ENCODE results near the gene VIPR2.

VIPR2 gene

DNA sequence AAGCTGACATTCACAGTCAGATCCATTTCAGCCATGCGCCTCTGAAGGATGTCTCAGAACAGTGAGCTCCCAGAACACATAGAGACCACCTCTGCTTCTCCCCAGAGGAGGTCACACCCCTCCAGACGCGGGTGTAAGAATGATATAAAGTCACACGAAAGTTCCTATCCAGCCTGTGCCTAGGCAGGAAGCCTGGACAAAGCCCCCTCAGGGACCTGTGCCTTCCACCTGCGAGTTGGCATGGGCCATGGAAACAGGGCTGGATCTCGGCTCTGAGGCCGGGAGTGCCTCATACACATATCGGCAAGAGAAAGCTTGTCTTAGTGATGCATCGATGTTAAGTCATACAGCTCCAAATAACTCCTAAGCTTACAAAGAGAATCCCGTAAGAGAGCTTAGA lies 5.0 kb downstream of the VIPR2 start:
- WGBS (ENCODE audit: insufficient coverage), result 95% methylated on average over 9 of the region's 10 CpGs
- Histone ChIP-seq H3K36me3 (ENCODE audit: control insufficient read depth in 4 of 4, insufficient read depth in 4 of 4, low read length in 3 of 4) (no peaks in the 10 kb centered on the region), H3K9me3 (ENCODE audit: control extremely low read depth in 1 of 5, control insufficient read depth in 4 of 5, insufficient read depth in 2 of 5, low read depth in 1 of 5, low read length in 4 of 5) (peaks cover 0 to 6% (median 2%) of the 10 kb centered on the region in 5 experiments), H3K27me3 (replicated peaks in 2 of 5; ENCODE audit: control insufficient read depth in 4 of 5, insufficient read depth in 5 of 5, low read length in 4 of 5) (peaks cover 7 to 84% (median 23%) of the 10 kb centered on the region in 5 experiments), H3K4me3 (ENCODE audit: control insufficient read depth in 1 of 7, extremely low read depth in 1 of 7, insufficient read depth in 4 of 7, low read depth in 2 of 7, low read length in 6 of 7) (no peak overlapping the region), H3K27ac (ENCODE audit: insufficient read depth in 1 of 2, low read depth in 1 of 2, low read length in 2 of 2, poor library complexity in 1 of 2, severe bottlenecking in 2 of 2) (no peak overlapping the region), H3K4me1 (ENCODE audit: control extremely low read depth in 1 of 4, control insufficient read depth in 4 of 4, insufficient read depth in 4 of 4, low read length in 3 of 4) (peaks cover 0 to 11% (median 9%) of the 10 kb centered on the region in 4 experiments)
- ChIA-PET CTCF (no interaction called here), POLR2A (no interaction called here)
- no peak for DNase-seq

DNA sequence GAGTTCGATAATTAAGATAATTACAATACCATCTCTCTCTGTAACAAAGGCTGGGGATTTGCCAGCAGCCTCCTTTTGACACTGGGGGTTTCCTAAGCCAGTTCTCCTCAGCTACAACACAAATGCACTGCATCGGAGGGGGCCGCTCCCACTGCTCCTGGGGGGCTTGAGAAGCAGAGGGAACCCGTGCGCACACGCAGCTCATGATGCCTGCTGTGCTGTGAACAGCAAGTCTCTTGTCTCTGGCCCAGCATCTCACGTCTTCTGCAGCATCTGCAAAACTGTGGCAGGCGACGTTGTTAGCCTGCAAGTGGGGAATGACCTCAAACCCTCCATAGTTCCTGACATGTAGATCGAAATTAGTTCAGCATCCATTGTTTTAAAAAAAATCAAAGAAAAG lies 5.5 kb downstream of the VIPR2 start:
- no peak overlapping the region for H3K4me3 ChIP-seq (ENCODE audit: control insufficient read depth in 1 of 7, extremely low read depth in 1 of 7, insufficient read depth in 4 of 7, low read depth in 2 of 7, low read length in 6 of 7)
- peaks cover 7 to 80% (median 23%) of the 10 kb centered on the region in 5 experiments for H3K27me3 ChIP-seq (replicated peaks in 2 of 5; ENCODE audit: control insufficient read depth in 4 of 5, insufficient read depth in 5 of 5, low read length in 4 of 5)
- H3K27ac ChIP-seq (ENCODE audit: insufficient read depth in 1 of 2, low read depth in 1 of 2, low read length in 2 of 2, poor library complexity in 1 of 2, severe bottlenecking in 2 of 2), result no peak overlapping the region
- POLR2A ChIA-PET, result no interaction called here
- H3K36me3 ChIP-seq (ENCODE audit: control insufficient read depth in 4 of 4, insufficient read depth in 4 of 4, low read length in 3 of 4), result no peaks in the 10 kb centered on the region
- no peak for DNase-seq
- peaks cover 0 to 6% (median 2%) of the 10 kb centered on the region in 5 experiments for H3K9me3 ChIP-seq (ENCODE audit: control extremely low read depth in 1 of 5, control insufficient read depth in 4 of 5, insufficient read depth in 2 of 5, low read depth in 1 of 5, low read length in 4 of 5)
- CTCF ChIA-PET, result no interaction called here
- peaks cover 0 to 7% (median 5%) of the 10 kb centered on the region in 4 experiments for H3K4me1 ChIP-seq (ENCODE audit: control extremely low read depth in 1 of 4, control insufficient read depth in 4 of 4, insufficient read depth in 4 of 4, low read length in 3 of 4)
- WGBS (ENCODE audit: insufficient coverage), result 97% methylated on average over 9 of the region's 10 CpGs

DNA sequence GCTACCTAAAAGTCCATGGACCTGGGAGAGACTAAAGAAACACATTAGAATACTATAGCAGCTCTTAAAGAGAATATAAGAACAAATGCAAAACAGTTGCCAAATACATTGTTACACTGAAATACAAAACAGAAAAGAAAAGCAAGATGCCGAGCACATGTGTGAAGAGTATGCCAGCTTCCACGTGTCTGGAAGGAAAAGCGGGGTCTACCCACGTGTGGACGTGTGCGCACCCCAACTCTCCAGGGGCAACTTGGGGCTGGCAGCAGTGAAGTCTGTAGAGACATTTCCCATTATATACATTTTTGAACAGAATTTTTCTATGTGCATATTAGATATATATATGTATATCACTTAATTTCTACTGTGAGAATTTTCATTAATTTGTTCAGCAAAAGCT lies 6.2 kb downstream of the VIPR2 start:
- Histone ChIP-seq H3K36me3 (ENCODE audit: control insufficient read depth in 4 of 4, insufficient read depth in 4 of 4, low read length in 3 of 4) (no peaks in the 10 kb centered on the region), H3K27me3 (replicated peaks in 2 of 5; ENCODE audit: control insufficient read depth in 4 of 5, insufficient read depth in 5 of 5, low read length in 4 of 5) (peaks cover 6 to 73% (median 18%) of the 10 kb centered on the region in 5 experiments), H3K4me1 (ENCODE audit: control extremely low read depth in 1 of 4, control insufficient read depth in 4 of 4, insufficient read depth in 4 of 4, low read length in 3 of 4) (peaks cover 0 to under 1% (median 0%) of the 10 kb centered on the region in 4 experiments), H3K9me3 (ENCODE audit: control extremely low read depth in 1 of 5, control insufficient read depth in 4 of 5, insufficient read depth in 2 of 5, low read depth in 1 of 5, low read length in 4 of 5) (peaks cover 0 to 6% (median 2%) of the 10 kb centered on the region in 5 experiments), H3K4me3 (ENCODE audit: control insufficient read depth in 1 of 7, extremely low read depth in 1 of 7, insufficient read depth in 4 of 7, low read depth in 2 of 7, low read length in 6 of 7) (no peak overlapping the region), H3K27ac (ENCODE audit: insufficient read depth in 1 of 2, low read depth in 1 of 2, low read length in 2 of 2, poor library complexity in 1 of 2, severe bottlenecking in 2 of 2) (no peak overlapping the region)
- ChIA-PET POLR2A (no interaction called here), CTCF (no interaction called here)
- DNase-seq, result no peak
- 100% methylated on average over 2 of the region's 6 CpGs for whole genome bisulfite sequencing (ENCODE audit: insufficient coverage)

GRCh38 chr7:159137906-159138305 lies 6.8 kb downstream of the VIPR2 start:
- H3K27ac ChIP-seq (ENCODE audit: insufficient read depth in 1 of 2, low read depth in 1 of 2, low read length in 2 of 2, poor library complexity in 1 of 2, severe bottlenecking in 2 of 2), result no peak overlapping the region
- no peaks in the 10 kb centered on the region for H3K4me1 ChIP-seq (ENCODE audit: control extremely low read depth in 1 of 4, control insufficient read depth in 4 of 4, insufficient read depth in 4 of 4, low read length in 3 of 4)
- ChIA-PET CTCF (no interaction called here), POLR2A (no interaction called here)
- no peak for DNase-seq
- no peak overlapping the region for H3K4me3 ChIP-seq (ENCODE audit: control insufficient read depth in 1 of 7, extremely low read depth in 1 of 7, insufficient read depth in 4 of 7, low read depth in 2 of 7, low read length in 6 of 7)
- H3K9me3 ChIP-seq (ENCODE audit: control extremely low read depth in 1 of 5, control insufficient read depth in 4 of 5, insufficient read depth in 2 of 5, low read depth in 1 of 5, low read length in 4 of 5), result peaks cover 0 to 6% (median 2%) of the 10 kb centered on the region in 5 experiments
- H3K27me3 ChIP-seq (replicated peaks in 2 of 5; ENCODE audit: control insufficient read depth in 4 of 5, insufficient read depth in 5 of 5, low read length in 4 of 5), result peaks cover 2 to 67% (median 13%) of the 10 kb centered on the region in 5 experiments
- no peaks in the 10 kb centered on the region for H3K36me3 ChIP-seq (ENCODE audit: control insufficient read depth in 4 of 4, insufficient read depth in 4 of 4, low read length in 3 of 4)
- 98% methylated on average over 8 of the region's 11 CpGs for WGBS (ENCODE audit: insufficient coverage)

DNA sequence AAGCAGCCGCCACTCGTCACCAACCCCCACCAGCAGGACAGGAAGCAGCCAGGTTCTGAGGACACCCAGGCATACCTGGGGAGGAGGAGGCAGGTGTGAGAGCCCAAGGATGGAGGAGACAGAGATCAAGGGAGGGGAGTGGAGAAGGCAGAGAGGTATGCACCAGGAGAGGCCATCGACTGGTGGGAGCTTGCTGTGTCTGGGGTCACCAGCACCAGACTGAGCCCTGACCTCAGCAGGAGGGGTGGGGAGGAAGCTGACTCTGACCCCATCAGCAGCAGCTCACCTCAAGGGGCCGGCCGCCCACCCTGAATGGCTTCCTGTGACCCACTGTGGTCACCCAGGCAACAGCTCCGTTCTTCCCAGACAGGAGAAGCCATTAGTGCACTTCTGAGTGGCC lies 7.8 kb downstream of the VIPR2 start:
- no peaks in the 10 kb centered on the region for H3K4me1 ChIP-seq (ENCODE audit: control extremely low read depth in 1 of 4, control insufficient read depth in 4 of 4, insufficient read depth in 4 of 4, low read length in 3 of 4)
- H3K36me3 ChIP-seq (ENCODE audit: control insufficient read depth in 4 of 4, insufficient read depth in 4 of 4, low read length in 3 of 4), result no peaks in the 10 kb centered on the region
- no peak for DNase-seq
- POLR2A ChIA-PET, result no interaction called here
- peaks cover 2 to 57% (median 10%) of the 10 kb centered on the region in 5 experiments for H3K27me3 ChIP-seq (replicated peaks in 2 of 5; ENCODE audit: control insufficient read depth in 4 of 5, insufficient read depth in 5 of 5, low read length in 4 of 5)
- CTCF ChIA-PET, result no interaction called here
- WGBS (ENCODE audit: insufficient coverage), result 85% methylated on average over 3 of the region's 6 CpGs
- no peak overlapping the region for H3K27ac ChIP-seq (ENCODE audit: insufficient read depth in 1 of 2, low read depth in 1 of 2, low read length in 2 of 2, poor library complexity in 1 of 2, severe bottlenecking in 2 of 2)
- H3K4me3 ChIP-seq (ENCODE audit: control insufficient read depth in 1 of 7, extremely low read depth in 1 of 7, insufficient read depth in 4 of 7, low read depth in 2 of 7, low read length in 6 of 7), result no peak overlapping the region
- H3K9me3 ChIP-seq (ENCODE audit: control extremely low read depth in 1 of 5, control insufficient read depth in 4 of 5, insufficient read depth in 2 of 5, low read depth in 1 of 5, low read length in 4 of 5), result peaks cover 0 to 6% (median 2%) of the 10 kb centered on the region in 5 experiments

- H3K27ac ChIP-seq (ENCODE audit: insufficient read depth in 1 of 2, low read depth in 1 of 2, low read length in 2 of 2, poor library complexity in 1 of 2, severe bottlenecking in 2 of 2), result no peak overlapping the region
- WGBS (ENCODE audit: insufficient coverage), result 100% methylated on average over 3 of the region's 7 CpGs
- ChIA-PET CTCF (no interaction called here), POLR2A (no interaction called here)
- no peak for DNase-seq
- H3K4me1 ChIP-seq (ENCODE audit: control extremely low read depth in 1 of 4, control insufficient read depth in 4 of 4, insufficient read depth in 4 of 4, low read length in 3 of 4), result no peaks in the 10 kb centered on the region
- no peak overlapping the region for H3K4me3 ChIP-seq (ENCODE audit: control insufficient read depth in 1 of 7, extremely low read depth in 1 of 7, insufficient read depth in 4 of 7, low read depth in 2 of 7, low read length in 6 of 7)
- no peaks in the 10 kb centered on the region for H3K36me3 ChIP-seq (ENCODE audit: control insufficient read depth in 4 of 4, insufficient read depth in 4 of 4, low read length in 3 of 4)
- peaks cover 0 to 6% (median 2%) of the 10 kb centered on the region in 5 experiments for H3K9me3 ChIP-seq (ENCODE audit: control extremely low read depth in 1 of 5, control insufficient read depth in 4 of 5, insufficient read depth in 2 of 5, low read depth in 1 of 5, low read length in 4 of 5)
- peaks cover 0 to 52% (median 10%) of the 10 kb centered on the region in 5 experiments for H3K27me3 ChIP-seq (replicated peaks in 2 of 5; ENCODE audit: control insufficient read depth in 4 of 5, insufficient read depth in 5 of 5, low read length in 4 of 5)
Measured at GRCh38 chr7:159136442-159136841, 8.2 kb downstream of the VIPR2 start.

DNA sequence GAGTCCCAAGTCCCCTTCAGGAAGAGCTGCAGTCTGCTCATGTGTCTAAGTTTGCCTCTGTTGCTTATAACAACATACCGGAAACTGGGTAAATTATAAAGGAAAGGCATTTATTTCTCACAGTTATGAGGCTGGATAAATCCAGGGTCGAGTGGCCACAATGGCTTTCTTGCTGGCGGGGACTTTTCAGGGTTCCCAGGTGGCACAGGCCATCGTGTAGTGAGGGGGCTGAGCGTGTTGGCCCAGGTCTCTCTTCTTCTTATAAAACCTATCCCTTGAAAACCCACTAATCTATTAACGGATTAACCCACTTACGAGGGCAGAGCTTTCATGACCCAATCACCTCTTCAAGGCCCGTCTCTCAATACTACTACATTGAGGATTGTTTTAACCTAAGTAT lies 8.7 kb downstream of the VIPR2 start:
- Histone ChIP-seq H3K36me3 (ENCODE audit: control insufficient read depth in 4 of 4, insufficient read depth in 4 of 4, low read length in 3 of 4) (no peaks in the 10 kb centered on the region), H3K4me3 (ENCODE audit: control insufficient read depth in 1 of 7, extremely low read depth in 1 of 7, insufficient read depth in 4 of 7, low read depth in 2 of 7, low read length in 6 of 7) (no peak overlapping the region), H3K27me3 (replicated peaks in 2 of 5; ENCODE audit: control insufficient read depth in 4 of 5, insufficient read depth in 5 of 5, low read length in 4 of 5) (peaks cover 0 to 48% (median 8%) of the 10 kb centered on the region in 5 experiments), H3K9me3 (ENCODE audit: control extremely low read depth in 1 of 5, control insufficient read depth in 4 of 5, insufficient read depth in 2 of 5, low read depth in 1 of 5, low read length in 4 of 5) (peaks cover 0 to 6% (median 2%) of the 10 kb centered on the region in 5 experiments), H3K4me1 (ENCODE audit: control extremely low read depth in 1 of 4, control insufficient read depth in 4 of 4, insufficient read depth in 4 of 4, low read length in 3 of 4) (no peaks in the 10 kb centered on the region), H3K27ac (ENCODE audit: insufficient read depth in 1 of 2, low read depth in 1 of 2, low read length in 2 of 2, poor library complexity in 1 of 2, severe bottlenecking in 2 of 2) (no peak overlapping the region)
- 96% methylated on average over 5 of the region's 8 CpGs for WGBS (ENCODE audit: insufficient coverage)
- ChIA-PET CTCF (interaction anchor here (1.5 kb wide), 1 partner anchor 20 kb away, joined by 3 read pairs; no protein-coding TSS in a partner anchor), POLR2A (no interaction called here)
- DNase-seq, result no peak
